HepG2 (cell line): Measurements from ENCODE around the gene ZCCHC24. TPM values are rescaled to one million over a fixed set of nuclear protein-coding genes. Genes with fewer than 3 reads are reported as not detected.

Experiments used
- KLF6 ChIP-seq: IDR thresholded peaks from 2 replicates; pipeline ENCODE4 v1.8.0; 2016; ENCODE audit warnings: missing biosample characterization, missing genetic modification reagents
- NFE2 ChIP-seq: sonication (generic); formaldehyde crosslinking; IDR thresholded peaks from 2 replicates; pipeline ENCODE4 v1.4.0; 2020; ENCODE audit warnings: missing genetic modification reagents
- SP4 ChIP-seq: sonication (generic); formaldehyde crosslinking; IDR thresholded peaks from 2 replicates; pipeline ENCODE4 v1.8.1; 2023; ENCODE audit warnings: mild to moderate bottlenecking, missing genetic modification reagents
- TEAD3 ChIP-seq: optimal IDR thresholded peaks from 2 replicates; pipeline ENCODE3; 2016; ENCODE audit warnings: borderline replicate concordance
- ZNF326 ChIP-seq: sonication (generic); formaldehyde crosslinking; IDR thresholded peaks from 2 replicates; pipeline ENCODE4 v1.4.0; 2020; ENCODE audit warnings: missing genetic modification reagents, borderline replicate concordance
- ZNF749 ChIP-seq: sonication (generic); formaldehyde crosslinking; IDR thresholded peaks from 2 replicates; pipeline ENCODE4 v1.8.0; 2022; ENCODE audit warnings: mild to moderate bottlenecking, missing genetic modification reagents, moderate library complexity, borderline replicate concordance
- polyA plus RNA-seq, 8 experiments: library from polyadenylated mRNA; depleted of rRNA in 3 of 8; stranded (reverse) in 7 of 8; unstranded in 1 of 8; fragments of >200 nt; fragmentation: Illumina TruSeq in 4 of 8; extraction: Trizol in 4 of 8; gene quantifications; 2 replicates each; pipeline versions ENCODE4 v1.2.1 to v1.2.3, GENCODE V29; 2011 to 2016; ENCODE audit warnings: low read depth in 4 of 8, missing spikeins in 1 of 8, mixed read lengths in 1 of 8; ENCODE audit not compliant: insufficient read depth in 1 of 8
- total RNA-seq, 5 experiments: library from RNA; depleted of rRNA; stranded (reverse); fragments of >200 nt; fragmentation: Illumina TruSeq; extraction: Trizol; gene quantifications; 2 replicates each; pipeline ENCODE4 v1.2.3, GENCODE V29; 2016; ENCODE audit warnings: low read depth in 1 of 5
- TF ChIP-seq, protein P1 (sequence below): sonication (generic); formaldehyde crosslinking; IDR thresholded peaks from 2 replicates; pipeline ENCODE4 v1.4.0; 2020; ENCODE audit warnings: missing genetic modification reagents
- TF ChIP-seq, protein P2 (sequence below), 2 experiments: sonication (generic) in 1 of 2; formaldehyde crosslinking in 1 of 2; IDR thresholded peaks; 2 replicates each; pipeline versions ENCODE4 v1.5.1 to v1.6.1; 2011 to 2020; ENCODE audit warnings: borderline replicate concordance in 1 of 2, low read depth in 1 of 2, low read length in 1 of 2, mild to moderate bottlenecking in 1 of 2, missing genetic modification reagents in 1 of 2, moderate library complexity in 1 of 2
- TF ChIP-seq, protein P3 (sequence below): sonication (generic); formaldehyde crosslinking; IDR thresholded peaks from 2 replicates; pipeline ENCODE4 v1.4.0; 2020; ENCODE audit warnings: low read depth, missing genetic modification reagents

ZCCHC24 gene
- total and polyA plus RNA-seq, 2 of the 13 experiments (the other 11 are each of a cell fraction or from before 2014, with no cell fraction given): 3.1 to 7.9 TPM

DNA sequence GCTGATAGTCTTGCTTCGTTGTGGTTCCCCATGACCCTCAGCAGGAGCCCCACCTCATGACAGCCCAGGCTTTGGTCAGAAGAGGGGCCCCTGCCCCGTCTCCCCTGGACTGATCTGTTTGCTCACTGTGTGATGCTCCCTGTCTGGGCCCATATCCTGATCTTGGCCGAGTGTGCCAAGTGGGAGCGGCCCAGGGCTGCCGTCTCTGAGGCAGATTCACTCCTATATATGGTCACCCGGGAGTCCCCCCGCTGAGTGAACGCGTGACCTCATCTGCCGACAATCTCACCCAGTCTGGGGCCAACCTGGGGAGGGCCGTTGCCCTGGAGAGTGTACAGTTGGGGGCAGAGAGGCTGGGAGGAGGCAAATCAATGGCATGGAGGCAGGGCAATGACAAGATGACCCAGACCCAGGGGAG is 63.6 kb downstream of the ZCCHC24 start (continued):
- TF ChIP-seq, protein P1, sequence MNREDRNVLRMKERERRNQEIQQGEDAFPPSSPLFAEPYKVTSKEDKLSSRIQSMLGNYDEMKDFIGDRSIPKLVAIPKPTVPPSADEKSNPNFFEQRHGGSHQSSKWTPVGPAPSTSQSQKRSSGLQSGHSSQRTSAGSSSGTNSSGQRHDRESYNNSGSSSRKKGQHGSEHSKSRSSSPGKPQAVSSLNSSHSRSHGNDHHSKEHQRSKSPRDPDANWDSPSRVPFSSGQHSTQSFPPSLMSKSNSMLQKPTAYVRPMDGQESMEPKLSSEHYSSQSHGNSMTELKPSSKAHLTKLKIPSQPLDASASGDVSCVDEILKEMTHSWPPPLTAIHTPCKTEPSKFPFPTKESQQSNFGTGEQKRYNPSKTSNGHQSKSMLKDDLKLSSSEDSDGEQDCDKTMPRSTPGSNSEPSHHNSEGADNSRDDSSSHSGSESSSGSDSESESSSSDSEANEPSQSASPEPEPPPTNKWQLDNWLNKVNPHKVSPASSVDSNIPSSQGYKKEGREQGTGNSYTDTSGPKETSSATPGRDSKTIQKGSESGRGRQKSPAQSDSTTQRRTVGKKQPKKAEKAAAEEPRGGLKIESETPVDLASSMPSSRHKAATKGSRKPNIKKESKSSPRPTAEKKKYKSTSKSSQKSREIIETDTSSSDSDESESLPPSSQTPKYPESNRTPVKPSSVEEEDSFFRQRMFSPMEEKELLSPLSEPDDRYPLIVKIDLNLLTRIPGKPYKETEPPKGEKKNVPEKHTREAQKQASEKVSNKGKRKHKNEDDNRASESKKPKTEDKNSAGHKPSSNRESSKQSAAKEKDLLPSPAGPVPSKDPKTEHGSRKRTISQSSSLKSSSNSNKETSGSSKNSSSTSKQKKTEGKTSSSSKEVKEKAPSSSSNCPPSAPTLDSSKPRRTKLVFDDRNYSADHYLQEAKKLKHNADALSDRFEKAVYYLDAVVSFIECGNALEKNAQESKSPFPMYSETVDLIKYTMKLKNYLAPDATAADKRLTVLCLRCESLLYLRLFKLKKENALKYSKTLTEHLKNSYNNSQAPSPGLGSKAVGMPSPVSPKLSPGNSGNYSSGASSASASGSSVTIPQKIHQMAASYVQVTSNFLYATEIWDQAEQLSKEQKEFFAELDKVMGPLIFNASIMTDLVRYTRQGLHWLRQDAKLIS (CRISPR knock-in tag): no peak
- TF ChIP-seq TEAD3 (CRISPR knock-in tag) (no peak), ZNF749 (CRISPR knock-in tag) (no peak), NFE2 (CRISPR knock-in tag) (no peak), ZNF326 (CRISPR knock-in tag) (no peak), KLF6 (CRISPR knock-in tag) (no peak), SP4 (CRISPR knock-in tag) (no peak)
- TF ChIP-seq, protein P2, sequence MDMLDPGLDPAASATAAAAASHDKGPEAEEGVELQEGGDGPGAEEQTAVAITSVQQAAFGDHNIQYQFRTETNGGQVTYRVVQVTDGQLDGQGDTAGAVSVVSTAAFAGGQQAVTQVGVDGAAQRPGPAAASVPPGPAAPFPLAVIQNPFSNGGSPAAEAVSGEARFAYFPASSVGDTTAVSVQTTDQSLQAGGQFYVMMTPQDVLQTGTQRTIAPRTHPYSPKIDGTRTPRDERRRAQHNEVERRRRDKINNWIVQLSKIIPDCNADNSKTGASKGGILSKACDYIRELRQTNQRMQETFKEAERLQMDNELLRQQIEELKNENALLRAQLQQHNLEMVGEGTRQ (IDR thresholded peaks at IDR 0.05; ENCODE audit: low read depth, low read length): no peak
- TF ChIP-seq, protein P2 (CRISPR knock-in tag; IDR thresholded peaks at IDR 0.05; ENCODE audit: borderline replicate concordance): peak; percentile 83; the same call in 1 of the 2 replicates
- TF ChIP-seq, protein P3, sequence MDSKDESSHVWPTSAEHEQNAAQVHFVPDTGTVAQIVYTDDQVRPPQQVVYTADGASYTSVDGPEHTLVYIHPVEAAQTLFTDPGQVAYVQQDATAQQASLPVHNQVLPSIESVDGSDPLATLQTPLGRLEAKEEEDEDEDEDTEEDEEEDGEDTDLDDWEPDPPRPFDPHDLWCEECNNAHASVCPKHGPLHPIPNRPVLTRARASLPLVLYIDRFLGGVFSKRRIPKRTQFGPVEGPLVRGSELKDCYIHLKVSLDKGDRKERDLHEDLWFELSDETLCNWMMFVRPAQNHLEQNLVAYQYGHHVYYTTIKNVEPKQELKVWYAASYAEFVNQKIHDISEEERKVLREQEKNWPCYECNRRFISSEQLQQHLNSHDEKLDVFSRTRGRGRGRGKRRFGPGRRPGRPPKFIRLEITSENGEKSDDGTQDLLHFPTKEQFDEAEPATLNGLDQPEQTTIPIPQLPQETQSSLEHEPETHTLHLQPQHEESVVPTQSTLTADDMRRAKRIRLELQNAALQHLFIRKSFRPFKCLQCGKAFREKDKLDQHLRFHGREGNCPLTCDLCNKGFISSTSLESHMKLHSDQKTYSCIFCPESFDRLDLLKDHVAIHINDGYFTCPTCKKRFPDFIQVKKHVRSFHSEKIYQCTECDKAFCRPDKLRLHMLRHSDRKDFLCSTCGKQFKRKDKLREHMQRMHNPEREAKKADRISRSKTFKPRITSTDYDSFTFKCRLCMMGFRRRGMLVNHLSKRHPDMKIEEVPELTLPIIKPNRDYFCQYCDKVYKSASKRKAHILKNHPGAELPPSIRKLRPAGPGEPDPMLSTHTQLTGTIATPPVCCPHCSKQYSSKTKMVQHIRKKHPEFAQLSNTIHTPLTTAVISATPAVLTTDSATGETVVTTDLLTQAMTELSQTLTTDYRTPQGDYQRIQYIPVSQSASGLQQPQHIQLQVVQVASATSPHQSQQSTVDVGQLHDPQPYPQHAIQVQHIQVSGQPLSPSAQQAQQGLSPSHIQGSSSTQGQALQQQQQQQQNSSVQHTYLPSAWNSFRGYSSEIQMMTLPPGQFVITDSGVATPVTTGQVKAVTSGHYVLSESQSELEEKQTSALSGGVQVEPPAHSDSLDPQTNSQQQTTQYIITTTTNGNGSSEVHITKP: no peak
